GM21786 (cell line): ENCODE data around the gene LRCH1.

Source experiments
- ATAC-seq: cut with Tn5 transposase; IDR thresholded peaks from one replicate; pipeline ENCODE4 v1.9.1; 2021; ENCODE audit not compliant: unreplicated experiment

Gene LRCH1

DNA sequence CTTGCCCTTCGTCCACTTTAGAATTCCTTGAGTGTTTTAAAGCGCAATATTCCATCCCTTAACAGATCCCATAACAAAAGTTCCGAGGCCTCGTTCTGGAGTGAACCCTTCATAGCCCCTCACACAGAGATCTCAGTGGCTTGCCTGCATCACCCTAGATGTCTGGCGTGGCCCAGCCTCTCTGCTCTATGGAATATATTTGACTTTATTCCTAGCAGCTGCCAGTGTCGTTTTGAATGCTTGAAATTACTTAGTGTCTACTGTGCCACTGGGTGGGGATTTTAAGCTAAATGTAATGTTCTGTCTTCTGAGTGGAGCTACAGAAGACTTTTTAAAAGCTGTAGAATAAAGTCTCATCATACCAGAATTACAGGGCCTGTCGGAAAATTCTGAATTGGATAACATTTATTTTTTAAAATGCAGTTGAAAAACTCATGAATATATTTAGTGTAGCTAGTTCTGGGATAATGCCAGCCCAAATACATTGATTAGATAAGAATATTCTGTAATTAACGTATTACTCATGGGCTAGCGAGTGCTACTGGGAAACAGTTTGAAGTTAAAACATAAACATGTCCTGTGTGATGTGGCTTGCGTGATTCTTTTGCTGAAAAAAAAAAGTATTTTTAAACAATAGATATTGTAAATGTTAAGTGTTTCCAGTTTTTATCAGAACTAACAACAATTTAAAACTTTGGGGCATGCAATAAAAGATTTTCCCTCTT, 132.2 kb downstream of the LRCH1 start:
- no peak for ATAC-seq

DNA sequence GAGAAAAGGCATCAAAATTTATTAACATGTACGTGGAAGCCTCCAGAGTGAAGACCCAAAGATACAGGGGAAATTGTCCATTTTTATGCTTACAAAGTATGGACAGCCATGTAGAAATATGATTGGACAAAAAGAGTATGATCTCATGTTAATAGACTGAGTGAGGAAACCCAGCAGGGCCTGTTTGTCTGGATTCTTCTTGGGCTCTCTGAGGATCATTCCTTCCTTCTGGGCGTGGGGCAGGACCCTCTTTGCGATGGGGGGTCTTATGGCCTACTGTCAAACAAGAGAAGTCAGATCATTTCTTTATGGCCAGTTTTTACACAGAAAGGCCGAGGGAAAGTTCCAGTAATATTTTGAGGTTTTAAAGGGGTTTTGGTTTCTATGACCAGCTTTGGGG, 133.2 kb downstream of the LRCH1 start:
- no peak for ATAC-seq

GRCh38 chr13:46687810-46688209, 134.8 kb downstream of the LRCH1 start:
- ATAC-seq = peak; percentile 52

DNA sequence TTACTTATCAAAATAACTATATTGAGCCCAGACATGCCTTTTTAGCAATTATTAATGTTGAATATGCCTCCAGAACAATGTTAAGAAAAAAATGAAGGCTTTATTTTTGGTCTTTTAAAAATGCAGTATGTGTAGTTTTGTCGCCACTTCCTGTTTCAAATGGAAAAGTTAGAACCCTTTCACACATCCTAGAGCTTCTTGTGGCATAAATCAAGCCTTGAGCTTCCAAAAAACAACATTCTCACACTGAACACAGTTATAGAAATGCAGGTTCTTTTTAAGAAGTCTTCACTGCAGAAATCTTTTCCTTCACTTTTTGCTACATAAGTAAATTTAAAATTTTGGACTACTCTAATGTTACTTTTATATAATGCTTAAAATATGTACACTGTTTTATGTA, 135.3 kb downstream of the LRCH1 start:
- no peak for ATAC-seq

- ATAC-seq = no peak
These were observed 145.0 kb downstream of the LRCH1 start for GRCh38 chr13:46698014-46698413.

DNA sequence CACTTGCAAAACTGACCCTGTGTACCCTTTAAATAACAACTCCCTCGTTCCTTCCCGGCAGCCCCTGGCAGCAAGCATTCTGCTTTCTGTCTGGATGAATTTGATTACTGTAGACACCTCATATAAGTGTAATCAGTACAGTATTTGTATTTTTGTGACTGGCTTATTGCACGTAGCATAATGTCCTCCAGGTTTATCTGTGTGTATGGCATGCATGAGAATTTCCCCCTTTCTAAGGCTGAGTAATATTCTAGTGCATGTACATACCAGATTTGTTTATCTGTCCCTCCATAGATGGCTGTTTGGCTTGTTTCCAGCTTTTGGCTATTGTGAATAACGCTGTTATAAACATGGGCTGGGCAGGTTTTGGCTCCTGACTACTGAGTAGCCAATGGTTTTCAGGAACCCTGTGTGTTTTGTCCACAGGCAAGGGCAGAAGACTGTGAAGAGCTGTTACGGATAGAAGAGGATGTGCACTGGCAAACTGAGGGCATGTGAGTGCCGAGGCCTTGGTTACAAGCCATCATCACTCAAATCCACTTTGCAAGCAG, 146.0 kb downstream of the LRCH1 start:
- ATAC-seq = no peak

DNA sequence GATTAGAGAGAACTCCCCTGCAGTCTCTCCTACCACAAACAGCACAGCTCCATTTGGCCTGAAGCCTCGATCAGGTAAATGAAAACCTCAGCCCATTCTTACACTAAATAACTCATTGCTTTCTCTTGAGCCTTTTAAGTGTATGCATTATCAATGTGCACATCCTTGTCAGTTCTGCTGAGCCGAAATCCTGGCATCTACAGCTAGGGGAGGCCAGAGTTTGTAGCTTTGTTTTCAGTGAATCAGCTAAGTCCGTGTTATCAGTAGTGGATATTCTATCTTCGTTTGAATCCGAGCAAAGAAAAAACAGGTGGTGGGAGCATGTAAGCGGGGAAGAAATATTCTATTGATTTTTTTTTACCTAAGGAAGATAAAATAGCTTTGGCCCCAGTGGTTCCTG, 159.6 kb downstream of the LRCH1 start:
- ATAC-seq = no peak

- ATAC-seq = no peak
These were observed 162.4 kb downstream of the LRCH1 start for GRCh38 chr13:46715363-46715762.

- ATAC-seq = no peak
These were observed 163.9 kb downstream of the LRCH1 start for GRCh38 chr13:46716821-46717220.

DNA sequence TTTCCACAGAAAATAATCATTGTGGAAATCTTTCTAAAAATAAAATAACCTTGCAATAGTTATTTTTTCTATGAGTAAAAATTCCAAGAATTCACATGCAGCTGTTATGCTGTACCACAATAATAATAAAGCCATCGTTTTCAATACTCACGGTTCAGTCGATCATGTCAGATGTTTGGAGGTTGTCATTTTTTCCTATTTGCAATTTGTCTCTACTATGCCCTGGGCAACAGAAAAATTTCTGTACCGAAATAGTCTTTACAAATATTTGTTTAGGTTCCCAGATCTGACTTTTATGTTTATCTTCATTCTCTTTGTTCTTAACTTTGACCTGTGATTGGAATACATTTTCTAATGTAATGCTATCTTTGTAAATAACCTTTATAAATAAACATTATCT, 164.3 kb downstream of the LRCH1 start:
- ATAC-seq = no peak

GRCh38 chr13:46717856-46718255, 164.9 kb downstream of the LRCH1 start:
- ATAC-seq = no peak

GRCh38 chr13:46720189-46720588, 167.2 kb downstream of the LRCH1 start:
- ATAC-seq = peak; percentile 66

DNA sequence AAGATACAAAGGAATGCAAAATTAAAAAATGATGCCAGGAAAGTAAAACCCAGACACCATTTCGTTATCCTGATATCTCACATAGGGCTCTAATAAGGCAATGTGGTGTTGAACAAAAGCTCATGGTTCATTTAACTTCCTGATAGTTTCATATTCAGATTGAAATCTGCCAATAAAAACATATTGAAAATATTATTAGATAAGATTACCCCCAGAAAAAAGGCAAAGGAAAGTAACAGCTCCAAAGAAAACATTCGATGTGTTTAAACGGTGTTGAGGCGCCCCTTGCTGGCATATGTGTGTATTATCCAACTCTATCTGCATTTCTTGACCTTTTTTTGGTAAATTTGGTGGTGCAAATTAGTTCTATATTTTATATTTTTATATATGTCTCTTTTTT, 168.1 kb downstream of the LRCH1 start:
- no peak for ATAC-seq

DNA sequence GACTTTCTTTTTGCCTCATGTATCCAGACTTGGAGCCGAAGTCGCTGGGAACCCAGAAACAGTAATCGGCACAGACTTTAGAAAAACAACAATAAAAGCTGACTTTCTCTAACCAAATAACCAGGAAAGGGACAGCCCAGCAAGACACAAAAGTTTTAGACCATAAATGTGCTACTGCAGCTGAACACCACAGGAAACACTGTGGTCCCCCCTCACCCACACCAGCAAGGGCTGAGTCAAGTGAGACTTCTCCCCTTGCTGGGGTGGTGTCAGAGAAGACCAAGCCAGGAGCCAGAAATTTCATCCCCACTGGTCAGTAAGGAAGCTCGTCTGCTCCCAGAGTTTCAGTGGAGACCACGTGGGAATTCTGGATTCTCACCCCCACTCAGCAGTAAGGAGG, 173.4 kb downstream of the LRCH1 start:
- no peak for ATAC-seq

- ATAC-seq = no peak
These were observed 175.8 kb downstream of the LRCH1 start for GRCh38 chr13:46728777-46729176.

GRCh38 chr13:46731535-46731934, 178.6 kb downstream of the LRCH1 start:
- no peak for ATAC-seq

DNA sequence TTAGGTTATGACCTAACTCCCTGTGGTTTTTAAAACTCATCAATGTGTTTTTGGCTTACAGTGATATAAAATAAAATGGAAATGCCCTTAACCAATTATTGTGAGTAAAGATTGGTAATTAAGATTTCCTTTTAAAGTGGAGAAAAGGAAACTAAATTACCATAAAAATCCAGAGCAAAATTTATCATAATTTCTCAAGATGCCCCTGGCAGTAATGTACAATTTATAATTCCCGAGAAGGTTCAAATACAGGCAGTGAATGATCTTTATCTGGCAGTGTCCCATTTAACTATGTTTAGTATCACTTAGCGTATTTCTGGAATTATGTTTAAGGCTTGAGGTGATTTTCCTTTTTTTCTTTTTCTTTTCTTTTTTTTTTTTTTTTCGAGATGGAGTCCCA, 182.5 kb downstream of the LRCH1 start:
- ATAC-seq = no peak

GRCh38 chr13:46736541-46737310, 183.8 kb downstream of the LRCH1 start:
- no peak for ATAC-seq

GRCh38 chr13:46738055-46738454, 185.1 kb downstream of the LRCH1 start:
- ATAC-seq = no peak

GRCh38 chr13:46738766-46739165, 185.8 kb downstream of the LRCH1 start:
- ATAC-seq = no peak

DNA sequence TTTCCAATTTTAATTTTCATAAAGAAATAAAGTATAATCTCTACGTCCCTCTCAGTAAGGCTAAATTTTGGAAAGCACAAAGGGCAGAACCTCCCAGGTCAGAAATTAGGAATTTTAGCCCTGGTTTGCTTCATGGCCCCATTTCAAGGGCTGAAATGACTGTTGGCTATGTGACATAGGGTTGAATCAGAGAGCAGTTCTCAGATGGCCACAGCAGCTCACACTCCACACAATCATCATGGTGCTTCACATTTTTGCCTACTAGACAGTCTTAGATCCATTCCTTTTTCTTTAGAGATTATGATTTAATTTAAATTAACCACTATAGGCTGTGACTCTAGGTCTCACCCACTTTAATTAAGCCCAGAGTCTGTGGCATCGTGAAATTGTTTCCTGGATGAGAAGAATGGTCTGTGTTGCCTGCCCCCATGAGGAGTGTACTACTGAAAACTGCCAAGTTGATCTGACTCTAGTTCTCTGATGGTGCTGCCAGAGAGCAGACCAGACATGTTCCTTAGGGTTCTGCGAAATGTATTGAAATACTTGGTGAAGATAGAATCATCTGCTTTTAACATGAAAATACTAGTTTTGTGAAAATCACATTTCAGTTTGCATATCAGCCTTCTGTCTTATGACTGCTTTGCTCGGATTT, 186.6 kb downstream of the LRCH1 start:
- no peak for ATAC-seq

- no peak for ATAC-seq
These were observed 190.2 kb downstream of the LRCH1 start for GRCh38 chr13:46743191-46743590.
